K562 (cell line): Measurements from ENCODE around the gene DENND2A. TPM values are rescaled to one million over a fixed set of nuclear protein-coding genes. Genes with fewer than 3 reads are reported as not detected.
A peak's percentile ranks its signal among the peaks of the same experiment; 100 is the strongest.

Experiments used
- CBX3 ChIP-seq, 2 experiments: IDR thresholded peaks; 1 replicate in 1 of 2; 2 replicates in 1 of 2; pipeline ENCODE4 v1.6.1; 2012; ENCODE audit warnings: inconsistent platforms in 2 of 2, low read length in 2 of 2, borderline replicate concordance in 1 of 2, control low read depth in 1 of 2
- JUNB ChIP-seq: fragments of 450-650 bp; formaldehyde crosslinking; conservative IDR thresholded peaks from 2 replicates; pipeline ENCODE4 v1.4.0; 2020; ENCODE audit warnings: mild to moderate bottlenecking
- NFIX ChIP-seq: fragments of 250-450 bp; sonication (Bioruptor Pico); IDR thresholded peaks from 2 replicates; pipeline ENCODE4 v1.4.0; 2020; ENCODE audit warnings: low read depth, mild to moderate bottlenecking, moderate library complexity
- SETDB1 ChIP-seq: IDR thresholded peaks from one replicate; pipeline ENCODE4 v1.6.1; 2012; ENCODE audit warnings: low read length, control low read depth, inconsistent platforms
- SNIP1 ChIP-seq: fragments of 450-650 bp; IDR thresholded peaks from 2 replicates; pipeline ENCODE4 v1.7.1; 2017; ENCODE audit warnings: low read depth, mild to moderate bottlenecking
- SPI1 ChIP-seq: IDR thresholded peaks from 2 replicates; pipeline ENCODE4 v1.6.1; 2011; ENCODE audit warnings: low read depth, low read length, control low read depth, borderline replicate concordance
- ZNF174 ChIP-seq: fragments of 250-450 bp; sonication (Bioruptor Pico); IDR thresholded peaks from 2 replicates; pipeline ENCODE4 v1.4.0; 2020; ENCODE audit warnings: mild to moderate bottlenecking
- ZNF717 ChIP-seq: fragments of 250-450 bp; sonication (Bioruptor Pico); IDR thresholded peaks from 2 replicates; pipeline ENCODE4 v1.5.0; 2021
- polyA plus RNA-seq, 8 experiments: library from polyadenylated mRNA; depleted of rRNA in 4 of 8; stranded (reverse) in 5 of 8; unstranded in 3 of 8; fragments of >200 nt; fragmentation: Nextera tagmentation in 2 of 8; fragmentation: Illumina TruSeq in 1 of 8; extraction: Ambion mirVana in 2 of 8; extraction: Trizol in 1 of 8; gene quantifications; 2 replicates each; pipeline versions ENCODE4 v1.2.1 to v1.2.3, GENCODE V29; 2011 to 2014; ENCODE audit warnings: inconsistent platforms in 1 of 8, missing spikeins in 1 of 8
- total RNA-seq, 7 experiments: library from RNA; depleted of rRNA in 6 of 7; stranded (reverse); fragments of >200 nt in 6 of 7; fragmentation: Illumina TruSeq in 2 of 7; extraction: Trizol in 2 of 7; gene quantifications; 2 replicates each; pipeline versions ENCODE4 v1.2.1 to v1.2.3, GENCODE V29; 2011 to 2021; ENCODE audit warnings: low replicate concordance in 1 of 7
- TF ChIP-seq, protein P1 (sequence below), 2 experiments: fragments of 450-650 bp; formaldehyde crosslinking in 1 of 2; IDR thresholded peaks; 2 replicates each; pipeline versions ENCODE4 v1.4.0 to v1.6.1; 2014 to 2020; ENCODE audit warnings: mild to moderate bottlenecking in 2 of 2, borderline replicate concordance in 1 of 2, low read depth in 1 of 2
- TF ChIP-seq, protein P2 (sequence below): sonication (generic); formaldehyde crosslinking; IDR thresholded peaks from 2 replicates; pipeline ENCODE4 v1.8.1; 2023; ENCODE audit warnings: mild to moderate bottlenecking, missing genetic modification reagents
- TF ChIP-seq, protein P3 (sequence below): fragments of 450-650 bp; formaldehyde crosslinking; IDR thresholded peaks from 2 replicates; pipeline ENCODE4 v1.4.0; 2022; ENCODE audit warnings: missing genetic modification characterization

Gene DENND2A
- total and polyA plus RNA-seq, 9 of the 15 experiments (the other 6 are each of a cell fraction or from before 2014, with no cell fraction given), result not detected

DNA sequence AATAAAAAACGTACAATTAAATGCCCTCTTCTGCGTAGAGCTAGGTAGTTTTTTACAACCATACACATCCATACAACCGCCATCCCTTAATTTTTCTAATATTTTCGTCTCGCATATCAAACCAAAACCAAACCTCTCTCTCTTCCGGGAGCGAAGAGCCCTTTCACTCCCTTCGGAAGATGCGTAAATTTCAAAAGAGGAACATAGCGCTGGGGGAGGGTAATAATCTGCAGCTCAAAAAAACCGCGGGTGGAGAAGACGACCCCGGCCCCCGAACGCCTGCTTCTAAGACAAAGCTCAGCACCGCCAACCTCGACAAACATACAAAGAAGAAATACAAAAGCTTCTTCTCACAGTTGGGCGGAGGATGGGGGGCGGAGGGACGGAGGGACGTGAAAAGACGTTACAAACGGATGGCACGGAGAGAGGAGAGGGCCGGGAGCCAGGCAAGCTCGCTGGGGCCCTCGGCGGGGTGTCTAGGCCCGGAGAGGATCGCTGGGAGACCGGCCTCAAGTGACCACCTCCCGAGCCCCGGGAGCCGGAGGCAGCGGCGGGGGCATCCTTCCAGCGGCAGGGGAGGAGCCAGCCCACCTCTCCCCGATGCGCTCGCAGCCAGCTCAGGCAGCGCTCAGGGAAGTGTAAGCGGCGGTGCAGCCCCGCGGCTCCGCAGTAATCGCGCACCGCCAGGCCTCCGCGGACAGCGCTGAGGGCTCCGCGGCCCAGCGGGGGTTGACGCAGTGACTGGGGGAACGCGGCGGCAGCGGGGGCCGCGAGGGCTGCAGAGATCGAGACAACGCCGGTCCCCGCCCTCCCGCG is 162.2 kb downstream of the DENND2A start (continued):
- TF ChIP-seq ZNF717 (CRISPR knock-in tag) (no peak), CBX3 (IDR thresholded peaks at IDR 0.05; ENCODE audit: borderline replicate concordance in 1 of 2, low read length in 2 of 2) (no peak), SPI1 (peak; percentile 62; the same call in 1 of the 2 replicates), ZNF174 (CRISPR knock-in tag) (no peak), NFIX (CRISPR knock-in tag) (no peak), SNIP1 (0 out of 2 replicates have a peak, but pooled peaks have one; percentile 24), JUNB (CRISPR knock-in tag) (no peak), SETDB1 (peak; percentile 46)
- TF ChIP-seq, protein P1, sequence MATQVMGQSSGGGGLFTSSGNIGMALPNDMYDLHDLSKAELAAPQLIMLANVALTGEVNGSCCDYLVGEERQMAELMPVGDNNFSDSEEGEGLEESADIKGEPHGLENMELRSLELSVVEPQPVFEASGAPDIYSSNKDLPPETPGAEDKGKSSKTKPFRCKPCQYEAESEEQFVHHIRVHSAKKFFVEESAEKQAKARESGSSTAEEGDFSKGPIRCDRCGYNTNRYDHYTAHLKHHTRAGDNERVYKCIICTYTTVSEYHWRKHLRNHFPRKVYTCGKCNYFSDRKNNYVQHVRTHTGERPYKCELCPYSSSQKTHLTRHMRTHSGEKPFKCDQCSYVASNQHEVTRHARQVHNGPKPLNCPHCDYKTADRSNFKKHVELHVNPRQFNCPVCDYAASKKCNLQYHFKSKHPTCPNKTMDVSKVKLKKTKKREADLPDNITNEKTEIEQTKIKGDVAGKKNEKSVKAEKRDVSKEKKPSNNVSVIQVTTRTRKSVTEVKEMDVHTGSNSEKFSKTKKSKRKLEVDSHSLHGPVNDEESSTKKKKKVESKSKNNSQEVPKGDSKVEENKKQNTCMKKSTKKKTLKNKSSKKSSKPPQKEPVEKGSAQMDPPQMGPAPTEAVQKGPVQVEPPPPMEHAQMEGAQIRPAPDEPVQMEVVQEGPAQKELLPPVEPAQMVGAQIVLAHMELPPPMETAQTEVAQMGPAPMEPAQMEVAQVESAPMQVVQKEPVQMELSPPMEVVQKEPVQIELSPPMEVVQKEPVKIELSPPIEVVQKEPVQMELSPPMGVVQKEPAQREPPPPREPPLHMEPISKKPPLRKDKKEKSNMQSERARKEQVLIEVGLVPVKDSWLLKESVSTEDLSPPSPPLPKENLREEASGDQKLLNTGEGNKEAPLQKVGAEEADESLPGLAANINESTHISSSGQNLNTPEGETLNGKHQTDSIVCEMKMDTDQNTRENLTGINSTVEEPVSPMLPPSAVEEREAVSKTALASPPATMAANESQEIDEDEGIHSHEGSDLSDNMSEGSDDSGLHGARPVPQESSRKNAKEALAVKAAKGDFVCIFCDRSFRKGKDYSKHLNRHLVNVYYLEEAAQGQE (IDR thresholded peaks at IDR 0.05; ENCODE audit: borderline replicate concordance), result no peak
- TF ChIP-seq, protein P1 (CRISPR knock-in tag; IDR thresholded peaks at IDR 0.05; ENCODE audit: low read depth), result no peak
- TF ChIP-seq, protein P2, sequence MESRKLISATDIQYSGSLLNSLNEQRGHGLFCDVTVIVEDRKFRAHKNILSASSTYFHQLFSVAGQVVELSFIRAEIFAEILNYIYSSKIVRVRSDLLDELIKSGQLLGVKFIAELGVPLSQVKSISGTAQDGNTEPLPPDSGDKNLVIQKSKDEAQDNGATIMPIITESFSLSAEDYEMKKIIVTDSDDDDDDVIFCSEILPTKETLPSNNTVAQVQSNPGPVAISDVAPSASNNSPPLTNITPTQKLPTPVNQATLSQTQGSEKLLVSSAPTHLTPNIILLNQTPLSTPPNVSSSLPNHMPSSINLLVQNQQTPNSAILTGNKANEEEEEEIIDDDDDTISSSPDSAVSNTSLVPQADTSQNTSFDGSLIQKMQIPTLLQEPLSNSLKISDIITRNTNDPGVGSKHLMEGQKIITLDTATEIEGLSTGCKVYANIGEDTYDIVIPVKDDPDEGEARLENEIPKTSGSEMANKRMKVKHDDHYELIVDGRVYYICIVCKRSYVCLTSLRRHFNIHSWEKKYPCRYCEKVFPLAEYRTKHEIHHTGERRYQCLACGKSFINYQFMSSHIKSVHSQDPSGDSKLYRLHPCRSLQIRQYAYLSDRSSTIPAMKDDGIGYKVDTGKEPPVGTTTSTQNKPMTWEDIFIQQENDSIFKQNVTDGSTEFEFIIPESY (CRISPR knock-in tag), result 0 out of 2 replicates have a peak, but pooled peaks have one; percentile 19
- TF ChIP-seq, protein P3, sequence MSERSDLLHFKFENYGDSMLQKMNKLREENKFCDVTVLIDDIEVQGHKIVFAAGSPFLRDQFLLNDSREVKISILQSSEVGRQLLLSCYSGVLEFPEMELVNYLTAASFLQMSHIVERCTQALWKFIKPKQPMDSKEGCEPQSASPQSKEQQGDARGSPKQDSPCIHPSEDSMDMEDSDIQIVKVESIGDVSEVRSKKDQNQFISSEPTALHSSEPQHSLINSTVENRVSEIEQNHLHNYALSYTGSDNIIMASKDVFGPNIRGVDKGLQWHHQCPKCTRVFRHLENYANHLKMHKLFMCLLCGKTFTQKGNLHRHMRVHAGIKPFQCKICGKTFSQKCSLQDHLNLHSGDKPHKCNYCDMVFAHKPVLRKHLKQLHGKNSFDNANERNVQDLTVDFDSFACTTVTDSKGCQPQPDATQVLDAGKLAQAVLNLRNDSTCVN, result no peak
